Right lobe of liver (tissue), 4 donors: ENCODE results near the gene ZFR2.

Experiments used
- CTCF ChIP-seq, 4 donors: fragments of 200-600 bp in 3 of 4; fragments of 450-650 bp in 1 of 4; IDR thresholded peaks; one replicate each; pipeline versions ENCODE4 v1.5.1 to v1.8.0; 2016 to 2022; ENCODE audit warnings: antibody characterized with exemption in 4 of 4, mild to moderate bottlenecking in 2 of 4
- POLR2A ChIP-seq: fragments of 450-650 bp; IDR thresholded peaks from one replicate; pipeline ENCODE4 v1.6.1; 2017; ENCODE audit warnings: antibody characterized with exemption, mild to moderate bottlenecking
- donor health status: DM: no; HTN: no; CAD: no.
- donor health status: DM: no; HTN: no; CAD: no.
- donor health status: DM: no; HTN: yes; CAD: no.

GRCh38 chr19:3832001-3832400, 36.8 kb downstream of the ZFR2 start:
- TF ChIP-seq CTCF (IDR thresholded peaks at IDR 0.05) (no peak), POLR2A (no peak)
